ENCODE data around the gene ADGRG1.
A peak's percentile ranks its signal among the peaks of the same experiment; 100 is the strongest.

ADGRG1 gene

GRCh38 chr16:57628008-57628781 lies at the start of gene ADGRG1:
TSS of gene ADGRG1 (plus strand) at chr16:57628630. CDS start at chr16:57650288, 21,658 bp downstream.
- ChIA-PET POLR2A (interaction anchor here (0.7 to 1.1 kb wide), 4 partner anchors 9 to 181 kb away, joined by 3 to 4 read pairs (median 3); partner anchors contain the start of genes CIAPIN1, COQ9 and KATNB1), CTCF (interaction anchor here (0.8 to 2.8 kb wide), 7 partner anchors 19 to 52 kb away, joined by 3 to 17 read pairs (median 3); no protein-coding TSS in a partner anchor)
- Histone ChIP-seq H3K36me3 (ENCODE audit: control insufficient read depth in 2 of 2, insufficient read depth in 1 of 2, low read length in 2 of 2) (no peaks in the 10 kb centered on the region), H3K4me1 (ENCODE audit: control insufficient read depth, insufficient read depth, low read length) (no peaks in the 10 kb centered on the region), H3K9me3 (ENCODE audit: control insufficient read depth, insufficient read depth, low read depth, low read length) (no peaks in the 10 kb centered on the region), H3K27ac (ENCODE audit: extremely low read depth, low read depth, low read length) (no peak within 1 kb of the TSS), H3K4me3 (ENCODE audit: low read depth, low read length) (no peak within 1 kb of the TSS)
- TF ChIP-seq ZNF548 (tag by site-specific recombination; IDR thresholded peaks at IDR 0.05), result no peak
- no peak for TF ChIP-seq ATF2 (tag by site-specific recombination; IDR thresholded peaks at IDR 0.05; ENCODE audit: low read depth)
- no peak for TF ChIP-seq ZNF529 (tag by site-specific recombination; IDR thresholded peaks at IDR 0.05; ENCODE audit: insufficient replicate concordance)
- TF ChIP-seq ZNF302 (tag by site-specific recombination; IDR thresholded peaks at IDR 0.05; ENCODE audit: low read depth), result no peak
- no peak for TF ChIP-seq ZNF692 (tag by site-specific recombination; IDR thresholded peaks at IDR 0.05)
- TF ChIP-seq ZNF544 (tag by site-specific recombination; IDR thresholded peaks at IDR 0.05), result no peak
- no peak for TF ChIP-seq KLF10 (tag by site-specific recombination; IDR thresholded peaks at IDR 0.05)
- 0 out of 2 replicates have a peak, but pooled peaks have one; percentile 27 for TF ChIP-seq ZEB2 (tag by site-specific recombination; IDR thresholded peaks at IDR 0.05)
- no peak for TF ChIP-seq REPIN1 (tag by site-specific recombination; IDR thresholded peaks at IDR 0.05; ENCODE audit: low read depth)
- no peak for TF ChIP-seq HOXC10 (CRISPR knock-in tag; IDR thresholded peaks at IDR 0.05)
- TF ChIP-seq ZNF664 (tag by site-specific recombination; IDR thresholded peaks at IDR 0.05), result no peak
- no peak for TF ChIP-seq ZNF645 (tag by site-specific recombination; IDR thresholded peaks at IDR 0.05)
- TF ChIP-seq ZNF280D (tag by site-specific recombination; IDR thresholded peaks at IDR 0.05), result no peak
- peak; percentile 58; the same call in 1 of the 2 replicates for TF ChIP-seq HIC1 (tag by site-specific recombination; IDR thresholded peaks at IDR 0.05)
- no peak for TF ChIP-seq ZNF707 (tag by site-specific recombination; IDR thresholded peaks at IDR 0.05)
- no peak for TF ChIP-seq ZFP3 (tag by site-specific recombination; IDR thresholded peaks at IDR 0.05; ENCODE audit: low read depth)
- TF ChIP-seq INSM2 (tag by site-specific recombination; IDR thresholded peaks at IDR 0.05), result no peak
- TF ChIP-seq ZNF530 (tag by site-specific recombination; IDR thresholded peaks at IDR 0.05; ENCODE audit: low read depth), result no peak
- TF ChIP-seq ZFHX2 (tag by site-specific recombination; conservative IDR thresholded peaks at IDR 0.05), result no peak
- TF ChIP-seq ZBTB20 (tag by site-specific recombination; IDR thresholded peaks at IDR 0.05), result no peak
- no peak for TF ChIP-seq ZBTB1 (tag by site-specific recombination; IDR thresholded peaks at IDR 0.05)
- no peak for TF ChIP-seq PRDM6 (tag by site-specific recombination; IDR thresholded peaks at IDR 0.05)
